ENCODE data around the gene CCNH.

Gene CCNH

GRCh38 chr5:87412630-87413342, at the start of gene CCNH:
CCNH (minus strand) TSS chr5:87412930; CDS start chr5:87412794, 136 bp downstream.
- DNase-seq (ENCODE audit: low read depth) = peak; percentile 95

DNA sequence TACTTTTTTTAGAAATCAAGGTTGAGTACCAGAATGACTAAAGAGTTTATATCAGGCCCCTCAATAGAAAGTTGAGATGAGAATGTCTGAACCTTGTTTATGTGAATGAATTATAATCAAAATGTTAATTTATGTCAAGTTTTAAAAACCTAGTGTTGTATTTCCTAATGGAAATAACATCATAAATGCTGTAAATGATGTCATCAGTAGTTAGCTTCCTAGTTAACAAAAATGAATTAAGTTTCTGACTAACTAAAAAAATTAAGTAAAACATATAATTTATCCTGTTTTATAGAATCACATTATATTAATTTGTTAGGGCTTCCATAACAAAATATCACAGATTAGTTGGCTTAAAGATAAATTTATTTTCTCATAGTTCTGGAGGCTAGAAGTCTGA, 45.0 kb upstream of the CCNH start:
- DNase-seq (ENCODE audit: low read depth) = no peak

- DNase-seq (ENCODE audit: low read depth) = no peak
Measured at GRCh38 chr5:87453801-87454200, 41.1 kb upstream of the CCNH start.

GRCh38 chr5:87452837-87453236, 40.1 kb upstream of the CCNH start:
- no peak for DNase-seq (ENCODE audit: low read depth)

DNA sequence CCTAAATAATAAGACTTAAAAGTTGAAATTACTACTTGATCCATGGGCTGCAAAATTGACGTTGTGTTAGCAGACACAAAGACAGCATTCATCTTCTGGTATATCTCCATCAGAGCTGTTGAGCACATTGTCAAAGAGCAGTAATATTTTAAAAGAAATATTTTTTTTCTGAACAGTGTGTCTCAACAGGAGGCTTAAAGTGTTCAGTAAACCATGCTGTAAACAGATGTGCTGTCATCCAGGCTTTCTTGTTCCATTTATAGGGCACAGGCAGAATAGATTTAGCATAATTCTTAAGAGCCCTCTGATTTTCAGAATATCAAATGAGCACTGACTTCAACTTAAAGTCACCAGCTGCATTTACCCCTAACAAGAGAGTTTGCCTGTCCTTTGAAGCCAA, 29.7 kb upstream of the CCNH start:
- no peak for DNase-seq (ENCODE audit: low read depth)

DNA sequence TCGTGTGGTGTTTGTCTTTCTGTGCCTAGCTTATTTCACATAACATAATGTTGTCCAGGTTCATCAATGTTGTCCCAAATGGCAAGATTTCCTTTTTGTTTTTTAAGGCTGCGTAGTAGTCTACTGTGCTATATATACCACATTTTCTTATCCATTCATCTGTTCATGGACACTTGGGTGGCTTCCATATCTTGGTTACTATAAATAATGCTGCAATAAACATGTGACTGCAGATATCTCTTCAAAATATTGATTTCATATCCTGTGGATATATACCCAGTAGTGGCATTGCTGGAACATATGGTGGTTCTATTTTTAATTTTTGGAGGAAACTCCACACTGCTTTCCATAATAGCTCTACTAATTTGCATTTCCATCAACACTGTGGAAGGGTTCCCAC, 25.5 kb upstream of the CCNH start:
- DNase-seq (ENCODE audit: low read depth) = no peak

DNA sequence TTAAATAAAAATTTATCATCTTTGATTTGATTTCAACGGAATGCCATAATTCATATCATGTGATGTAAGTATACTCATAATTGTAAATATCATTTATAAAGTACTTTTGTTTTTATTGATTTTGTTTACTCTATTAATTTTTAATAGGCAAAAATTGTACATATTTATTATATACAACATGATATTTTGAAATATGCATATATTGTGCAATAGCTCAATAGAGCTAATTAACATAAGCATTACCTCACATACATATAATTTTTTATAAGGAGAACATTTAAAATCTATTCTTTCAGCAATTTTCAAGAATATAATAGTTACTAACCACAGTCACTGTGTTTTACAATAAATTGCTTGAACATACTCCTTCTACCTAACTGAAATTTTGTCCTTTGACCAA, 25.0 kb upstream of the CCNH start:
- no peak for DNase-seq (ENCODE audit: low read depth)

- DNase-seq (ENCODE audit: low read depth) = no peak
Measured at GRCh38 chr5:87435144-87435694, 22.5 kb upstream of the CCNH start.

DNA sequence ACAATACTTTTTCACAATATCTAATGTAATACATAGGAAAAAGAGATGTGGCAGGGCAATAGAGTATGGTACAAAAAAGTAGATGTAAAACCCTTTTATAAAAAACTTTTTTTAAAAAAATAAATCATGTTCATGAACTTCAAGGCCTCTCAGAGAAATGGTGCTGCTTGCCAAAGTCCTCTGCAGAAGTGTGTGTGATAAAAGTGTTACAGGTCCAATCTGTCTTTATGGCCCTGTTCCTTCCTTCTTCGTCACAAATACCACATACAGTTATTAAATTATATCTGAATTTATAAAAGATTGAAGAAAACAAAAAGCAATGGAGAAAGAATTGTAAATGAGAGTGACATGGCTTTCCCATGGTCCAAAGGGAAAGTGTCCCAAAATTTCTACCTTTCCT, 21.7 kb upstream of the CCNH start:
- no peak for DNase-seq (ENCODE audit: low read depth)

DNA sequence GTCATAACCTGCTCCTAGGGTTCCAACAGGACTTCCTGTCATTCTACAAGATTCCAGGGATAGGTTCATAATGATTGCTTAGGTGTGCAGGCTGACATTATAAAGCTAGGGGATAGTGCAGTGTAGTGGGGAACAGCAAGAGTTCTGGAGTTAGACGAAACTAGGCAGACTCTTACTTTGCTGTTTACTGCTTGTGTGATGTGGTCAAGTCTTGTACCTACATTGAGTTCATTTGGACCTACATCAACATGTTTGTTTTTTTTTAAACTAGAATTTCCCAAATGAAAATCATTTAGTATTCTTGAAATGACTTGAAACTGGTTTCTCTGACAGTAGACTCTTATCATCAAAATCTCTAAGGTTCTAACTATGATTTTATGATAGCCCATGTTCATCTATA, 21.2 kb upstream of the CCNH start:
- DNase-seq (ENCODE audit: low read depth) = no peak

DNA sequence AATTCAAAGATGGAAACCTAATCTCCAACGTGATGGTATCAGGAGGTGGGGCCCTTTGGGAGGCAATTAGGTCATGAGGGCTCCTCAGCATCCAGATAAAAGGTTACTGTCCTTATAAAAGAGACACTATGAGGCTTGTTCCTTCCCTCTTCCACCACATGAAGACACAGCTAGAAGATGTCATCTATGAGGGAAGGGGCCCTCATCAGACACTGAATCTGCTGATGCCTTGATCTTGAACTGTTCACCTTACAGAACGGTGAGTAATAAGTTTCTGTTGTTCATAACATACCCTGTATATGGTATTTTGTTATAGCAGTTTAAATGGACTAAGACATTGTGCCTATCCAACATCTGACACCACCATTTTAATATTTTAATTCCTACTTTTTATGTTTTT, 19.7 kb upstream of the CCNH start:
- no peak for DNase-seq (ENCODE audit: low read depth)

DNA sequence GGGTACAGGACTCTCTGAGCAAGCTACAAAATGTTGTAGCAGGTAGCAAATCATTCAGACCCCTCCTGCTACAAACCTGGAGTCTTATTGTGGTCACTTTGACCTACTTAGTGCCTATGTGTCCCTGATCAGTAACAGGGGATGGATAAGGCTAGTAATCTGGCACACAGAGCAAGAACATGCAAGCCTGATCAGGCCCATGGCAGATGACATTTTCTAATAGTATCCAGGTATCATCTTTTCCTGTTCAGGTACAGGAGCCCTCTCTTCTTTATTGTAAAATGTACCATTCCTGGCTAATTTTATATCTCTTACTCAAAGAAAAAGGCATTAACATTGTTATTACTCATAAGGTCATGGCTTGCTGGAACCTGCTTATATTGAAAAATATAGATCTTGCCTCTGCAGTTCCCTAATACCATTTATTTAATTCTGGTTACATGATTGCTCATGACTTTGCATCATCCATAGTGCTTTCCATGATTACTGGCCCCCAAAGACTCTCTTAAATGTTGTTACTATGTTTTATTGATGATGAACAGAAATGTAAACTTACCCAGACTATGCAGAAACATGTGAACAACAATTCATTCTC, 18.2 kb upstream of the CCNH start:
- no peak for DNase-seq (ENCODE audit: low read depth)

GRCh38 chr5:87423755-87424154, 11.0 kb upstream of the CCNH start:
- no peak for DNase-seq (ENCODE audit: low read depth)

DNA sequence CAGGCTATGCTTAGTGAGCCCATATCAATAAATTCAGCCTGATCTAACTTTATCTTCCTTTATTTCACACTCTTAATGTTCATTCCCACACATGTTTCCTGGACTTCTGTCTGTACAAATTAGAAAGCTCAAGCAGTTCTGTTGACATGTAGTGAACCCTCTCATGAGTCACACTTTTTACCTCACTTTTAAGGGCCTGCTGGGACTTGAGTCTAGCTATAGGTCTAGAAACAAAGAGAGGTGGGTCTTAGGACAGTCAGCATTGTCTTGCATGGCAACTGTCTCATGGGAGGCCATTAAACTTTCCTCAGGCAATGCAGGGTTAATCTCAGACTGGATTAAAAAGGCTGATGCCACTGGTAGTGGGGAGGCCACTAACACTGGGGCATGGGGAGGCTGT, 8.6 kb upstream of the CCNH start:
- DNase-seq (ENCODE audit: low read depth) = no peak

GRCh38 chr5:87418506-87418905, 5.8 kb upstream of the CCNH start:
- DNase-seq (ENCODE audit: low read depth) = no peak

DNA sequence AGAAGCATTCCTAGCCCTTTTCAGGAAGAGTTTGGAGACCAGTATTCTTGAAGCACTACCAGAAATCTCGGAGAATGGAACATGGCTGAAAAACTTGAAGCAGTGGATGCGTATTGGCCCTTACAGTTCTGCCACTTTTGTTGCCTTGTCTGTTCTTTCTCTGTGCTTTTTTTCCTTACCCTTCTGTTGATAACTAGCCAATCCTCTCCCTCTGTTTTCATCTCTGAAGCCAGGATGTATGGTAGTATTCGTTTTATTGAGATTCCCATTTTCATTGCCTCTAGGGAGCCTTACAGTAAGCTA, 564 bp upstream of the CCNH start:
- no peak for DNase-seq (ENCODE audit: low read depth)

GRCh38 chr5:87411973-87412629, 629 bp downstream of the CCNH start:
- DNase-seq (ENCODE audit: low read depth) = no peak

DNA sequence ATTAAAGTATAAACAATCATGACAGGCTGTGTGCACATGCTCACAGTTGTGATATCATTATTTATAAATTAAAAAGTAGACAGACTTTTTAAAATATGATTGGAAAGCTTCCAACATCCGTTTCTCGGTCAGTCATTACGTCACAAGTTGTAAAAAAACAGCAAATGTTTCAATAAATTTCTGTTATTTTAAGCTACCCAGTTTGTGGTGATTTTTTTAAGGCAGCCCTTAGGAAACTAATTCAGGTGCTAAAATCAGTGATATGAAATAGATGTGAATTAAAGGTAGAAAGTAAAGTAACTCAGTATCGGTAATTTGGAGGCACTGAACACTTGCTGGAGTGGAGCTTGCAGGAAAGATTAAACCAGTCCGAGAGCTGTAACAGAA, 1.2 kb downstream of the CCNH start:
- DNase-seq (ENCODE audit: low read depth) = no peak

- no peak for DNase-seq (ENCODE audit: low read depth)
Measured at GRCh38 chr5:87410931-87411330, 1.8 kb downstream of the CCNH start.

GRCh38 chr5:87408204-87408603, 4.5 kb downstream of the CCNH start:
- DNase-seq (ENCODE audit: low read depth) = no peak

GRCh38 chr5:87405472-87406155, 7.1 kb downstream of the CCNH start:
- DNase-seq (ENCODE audit: low read depth) = no peak

DNA sequence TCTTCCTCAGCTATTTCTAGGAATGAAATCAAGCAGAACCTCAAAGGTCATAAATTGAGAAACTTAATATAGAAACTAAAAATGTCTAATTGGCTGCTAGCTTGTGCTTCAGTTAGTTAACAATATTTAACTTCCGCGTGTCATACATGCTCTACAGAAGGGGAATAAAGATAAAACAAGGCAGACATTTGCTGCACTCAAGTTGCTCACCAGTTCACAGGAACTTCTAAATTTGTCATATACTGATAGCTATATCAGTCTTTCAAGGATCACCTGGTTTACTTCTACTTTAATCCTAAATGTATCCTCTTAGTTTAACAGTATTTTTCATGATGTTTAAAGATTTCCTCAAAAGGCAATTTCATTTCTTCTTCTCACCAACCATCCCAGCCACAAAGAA, 8.4 kb downstream of the CCNH start:
- no peak for DNase-seq (ENCODE audit: low read depth)

- DNase-seq (ENCODE audit: low read depth) = no peak
Measured at GRCh38 chr5:87403899-87404298, 8.8 kb downstream of the CCNH start.

Data from activated T-cell treated with anti-CD3 and anti-CD28 coated beads for 24 hours (primary cell).